HG02623 (cell line): ENCODE measurements around the gene MRPL36.

Source experiments
- ATAC-seq: cut with Tn5 transposase; IDR thresholded peaks from one replicate; pipeline ENCODE4 v1.9.1; 2021; ENCODE audit warnings: moderate library complexity; ENCODE audit not compliant: unreplicated experiment

Gene MRPL36

DNA sequence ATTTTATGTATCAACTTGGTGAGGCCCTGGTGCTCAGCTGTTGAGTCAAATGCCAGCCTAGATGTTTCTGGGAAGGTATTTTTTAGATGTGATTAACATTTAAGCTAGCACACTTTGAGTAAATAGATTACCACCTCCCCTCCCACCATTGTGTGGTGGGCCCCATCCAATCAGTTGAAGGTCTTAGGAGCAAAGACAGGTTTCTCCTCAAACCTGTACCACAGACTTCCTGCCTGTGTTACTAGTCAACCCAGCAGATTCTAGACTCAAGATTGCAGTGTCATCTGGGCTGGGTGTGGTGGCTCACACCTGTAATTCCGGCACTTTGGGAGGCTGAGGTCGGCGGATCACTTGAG, 33.8 kb downstream of the MRPL36 start:
- no peak for ATAC-seq

DNA sequence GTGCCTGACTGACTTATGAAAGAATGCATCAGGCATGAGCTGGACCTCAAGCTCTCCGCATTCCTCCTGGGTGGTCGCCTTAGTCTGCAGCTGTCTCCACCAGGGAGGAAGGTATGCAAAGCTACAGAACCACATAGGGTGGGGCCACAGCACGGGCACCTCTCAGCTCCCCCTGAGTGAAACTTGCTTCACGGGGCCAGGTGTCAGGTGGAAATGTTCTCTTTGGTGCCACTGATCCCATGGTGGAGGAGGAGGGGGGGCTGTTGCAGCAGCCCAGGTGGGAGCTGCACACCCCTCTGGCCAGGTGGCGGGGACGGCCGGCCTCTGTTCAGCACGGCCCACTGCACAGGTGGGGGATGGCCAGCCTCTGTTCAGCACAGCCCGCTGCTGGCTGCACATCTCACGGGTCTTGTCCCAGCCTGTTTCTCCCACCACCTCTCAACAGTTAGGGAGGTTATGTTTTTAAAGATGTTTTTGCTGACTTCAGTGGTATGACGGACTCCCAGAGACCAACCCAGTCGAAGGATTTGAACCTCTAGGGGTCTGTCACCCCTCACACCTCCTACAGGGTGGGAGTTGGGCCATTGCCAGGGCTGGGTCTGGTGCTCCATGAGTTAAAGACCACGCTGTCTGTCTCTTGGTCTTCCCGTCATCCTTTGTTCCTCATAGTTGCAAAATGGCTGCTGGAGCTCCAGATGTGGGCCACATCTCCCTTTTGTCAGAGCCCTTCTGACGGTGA, 34.3 kb downstream of the MRPL36 start:
- peak; percentile 83 for ATAC-seq

DNA sequence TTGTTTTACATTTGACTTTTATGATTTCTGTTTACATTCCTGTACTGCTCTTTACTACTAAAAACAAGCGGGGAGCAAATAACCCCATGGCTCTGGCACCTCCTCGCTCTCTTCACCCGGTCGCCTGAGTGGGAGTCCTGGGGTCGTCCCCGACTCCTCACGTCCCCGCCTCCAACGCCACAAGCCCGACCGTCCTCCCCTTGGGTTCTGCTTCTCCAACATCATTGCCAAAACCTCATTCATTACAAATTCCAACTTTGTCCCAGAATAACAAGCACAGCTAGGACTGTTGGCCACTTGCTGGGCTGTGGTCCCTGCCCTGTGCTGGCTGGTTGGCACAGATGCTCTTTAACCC, 35.1 kb downstream of the MRPL36 start:
- no peak for ATAC-seq

DNA sequence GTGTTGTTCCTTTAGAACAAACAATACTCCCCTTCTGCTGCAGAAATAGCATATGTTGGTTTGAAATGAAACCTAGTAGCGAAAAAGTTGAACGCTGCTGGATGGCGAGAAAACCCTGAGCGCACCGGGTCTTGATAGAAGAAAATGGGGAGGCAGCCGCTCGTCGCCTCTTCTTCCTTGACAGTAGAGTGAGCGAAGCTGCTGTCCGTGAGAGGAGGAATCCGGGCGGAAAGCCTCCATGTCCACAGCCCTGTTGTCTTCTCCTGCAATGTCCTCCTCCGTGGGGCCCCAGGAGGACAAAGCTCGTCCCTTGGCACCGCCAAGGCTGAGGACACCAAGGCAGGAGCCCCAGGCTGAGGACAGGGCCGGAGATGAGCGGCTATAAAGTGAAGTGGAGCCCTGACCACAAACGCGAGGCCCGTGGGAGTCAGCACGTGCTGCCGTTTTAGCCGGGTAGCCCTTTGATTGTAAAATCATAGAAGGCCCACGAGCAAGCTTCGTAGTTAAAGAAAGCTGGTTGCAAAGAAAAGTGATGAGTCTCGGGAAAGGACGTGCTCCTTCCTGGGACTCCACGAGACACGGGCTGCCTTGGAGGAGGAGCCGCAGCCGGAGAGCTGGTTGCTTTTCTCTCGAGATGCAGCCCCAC, 35.6 kb downstream of the MRPL36 start:
- ATAC-seq: no peak

DNA sequence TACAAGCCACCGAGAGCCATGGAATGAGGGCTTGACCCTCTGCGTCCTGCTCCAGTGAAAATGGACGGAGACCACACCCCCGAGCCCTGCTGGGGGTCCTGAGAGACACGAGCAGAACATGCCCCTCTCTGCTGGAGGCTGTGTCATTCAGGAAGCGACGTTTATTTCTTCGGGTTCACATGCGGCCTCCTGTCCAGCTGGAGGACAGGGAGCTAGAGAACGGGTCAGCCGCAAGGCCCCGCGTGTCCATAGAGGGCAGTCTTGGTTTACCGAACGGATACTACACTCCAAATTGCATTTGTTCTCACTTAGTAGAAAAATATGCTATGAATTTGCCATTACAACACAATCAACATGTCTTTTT, 36.1 kb downstream of the MRPL36 start:
- no peak for ATAC-seq

- ATAC-seq: no peak
Measured at GRCh38 chr5:1762883-1763547, 36.6 kb downstream of the MRPL36 start.

DNA sequence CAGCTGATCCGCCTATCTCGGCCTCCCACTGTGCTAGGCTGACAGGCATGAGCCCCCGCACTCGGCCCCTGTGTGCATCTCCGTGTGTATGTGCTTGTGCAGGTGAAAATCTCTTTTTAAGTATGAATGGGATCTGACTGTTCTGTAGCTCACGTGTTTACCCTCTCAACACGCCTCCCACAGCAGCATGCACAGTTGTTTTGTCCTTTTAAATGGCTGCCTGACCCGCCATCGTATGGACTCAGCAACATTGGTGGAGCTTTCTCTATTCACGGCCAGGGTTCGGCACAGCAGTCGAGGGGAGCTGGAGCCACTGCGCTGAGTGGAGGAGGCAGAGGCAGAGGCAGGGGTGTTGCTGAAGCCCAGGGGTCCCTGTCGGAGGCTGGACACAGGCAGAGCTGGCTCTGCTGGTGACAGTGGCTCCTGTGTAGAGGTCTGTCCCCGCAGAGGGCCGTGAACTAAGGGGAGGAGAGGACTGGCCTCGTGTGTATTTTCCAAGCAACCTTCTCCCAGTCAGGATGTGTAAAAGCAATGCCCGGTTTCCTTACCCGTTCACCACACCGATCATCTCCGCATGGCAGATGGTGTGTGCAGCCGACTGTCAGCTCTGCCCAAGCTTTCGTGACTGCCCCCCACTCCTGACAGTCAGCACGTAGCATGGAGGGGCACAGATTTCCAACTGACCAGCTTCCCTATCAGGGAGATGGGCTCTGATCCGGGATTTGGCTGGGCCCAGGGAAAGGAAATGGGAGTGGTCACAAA, 37.3 kb downstream of the MRPL36 start:
- ATAC-seq: no peak

DNA sequence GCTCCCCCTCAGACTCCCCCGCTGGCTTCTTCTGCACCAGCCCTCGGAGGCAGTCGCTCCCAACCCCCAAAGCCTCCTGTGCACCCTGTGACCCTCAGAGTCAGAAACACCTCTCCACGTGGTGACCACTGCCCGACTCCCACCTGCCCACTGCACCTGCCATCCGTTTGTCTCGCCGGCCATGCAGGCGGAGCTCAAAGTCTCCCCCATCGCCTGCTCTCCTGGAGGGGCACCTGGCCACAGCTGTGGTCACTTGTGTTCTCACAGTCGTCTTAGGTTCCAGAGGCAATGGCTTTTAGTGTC, 38.2 kb downstream of the MRPL36 start:
- ATAC-seq: no peak

DNA sequence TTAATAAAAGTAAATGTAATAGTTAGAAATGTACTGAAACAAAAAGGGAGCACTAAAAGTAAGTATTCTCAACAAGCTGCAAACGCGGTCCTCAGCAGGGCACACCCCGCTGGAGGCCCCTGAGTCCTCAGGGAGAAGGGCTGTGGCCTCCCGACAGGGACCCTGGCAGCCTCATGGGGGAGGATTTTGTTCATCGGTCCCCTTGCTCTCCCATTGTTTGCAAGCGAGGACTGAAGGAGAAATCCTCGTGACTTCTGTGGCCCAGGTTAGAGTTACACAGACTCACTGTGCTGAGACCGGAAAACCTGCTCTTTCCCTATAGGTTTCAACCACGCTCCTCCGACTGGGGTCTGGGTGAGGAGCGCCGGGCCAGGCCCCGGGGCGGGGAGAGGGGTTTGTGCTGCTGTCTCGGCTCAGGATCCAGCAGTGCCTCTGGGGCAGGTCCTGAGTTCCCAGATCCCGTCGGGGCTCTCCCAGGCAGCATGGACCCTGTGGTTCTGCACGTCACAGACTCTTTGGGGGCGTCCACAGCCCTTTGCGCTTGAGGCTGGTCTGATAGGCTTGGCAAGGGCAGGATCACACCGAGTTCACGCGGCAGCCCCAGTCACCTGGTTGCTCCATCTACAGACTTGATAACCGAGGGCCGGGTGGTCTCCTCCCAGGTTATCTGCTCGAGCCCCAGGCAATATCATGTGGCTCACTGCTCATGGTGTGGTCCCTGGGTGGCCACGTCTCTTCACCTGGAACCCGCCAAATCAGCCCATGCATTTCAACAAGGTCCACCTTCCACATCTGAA, 38.8 kb downstream of the MRPL36 start:
- ATAC-seq: no peak

DNA sequence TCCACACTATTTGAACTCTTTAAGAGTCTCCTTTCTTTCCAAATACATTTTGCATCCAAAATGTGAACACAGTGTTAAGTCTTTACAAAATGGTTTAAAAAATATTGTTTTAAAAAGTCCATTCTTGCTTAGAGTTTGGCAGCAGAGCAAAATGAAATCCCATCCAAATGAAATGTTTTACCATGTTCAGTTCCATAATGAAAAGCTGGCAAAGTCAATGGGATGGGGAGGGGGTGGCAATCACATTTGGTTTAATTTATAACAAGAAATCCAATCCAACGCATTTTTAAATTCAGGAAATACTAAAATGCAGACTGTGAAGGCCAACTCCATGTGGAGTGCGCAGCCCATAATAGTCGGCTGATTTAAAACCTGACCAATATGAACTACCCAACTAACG, 39.4 kb downstream of the MRPL36 start:
- ATAC-seq: no peak

DNA sequence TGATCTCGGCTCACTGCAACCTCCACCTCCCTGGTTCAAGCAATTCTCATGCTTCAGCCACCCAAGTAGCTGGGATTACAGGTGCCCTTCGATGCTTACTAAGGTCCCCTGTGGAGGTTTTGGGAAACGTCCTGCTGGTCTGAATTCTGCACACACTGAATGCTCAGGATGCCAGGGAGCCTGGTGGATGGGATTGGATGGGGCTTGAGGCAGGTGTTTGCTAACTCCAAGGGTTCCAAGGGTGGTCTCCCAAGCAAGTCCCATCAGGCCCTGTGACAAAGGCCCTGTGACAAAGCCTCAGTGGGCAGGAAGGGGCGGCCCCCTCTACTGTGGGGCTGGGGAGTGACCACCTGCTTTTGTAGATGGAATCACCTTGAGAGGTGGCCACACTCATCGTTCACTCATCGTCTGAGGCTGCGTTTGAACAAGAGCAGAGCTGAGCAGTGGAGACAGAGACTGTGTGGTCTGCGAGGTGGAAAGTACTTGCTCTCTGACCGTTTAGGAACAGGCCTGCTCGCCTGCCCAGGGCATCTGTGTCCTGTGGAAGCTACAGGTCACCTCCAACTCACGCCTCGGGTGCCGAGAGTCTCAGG, 40.2 kb downstream of the MRPL36 start:
- no peak for ATAC-seq

GRCh38 chr5:1758574-1758973, 41.1 kb downstream of the MRPL36 start:
- no peak for ATAC-seq

- no peak for ATAC-seq
Measured at GRCh38 chr5:1757511-1757910, 42.1 kb downstream of the MRPL36 start.

DNA sequence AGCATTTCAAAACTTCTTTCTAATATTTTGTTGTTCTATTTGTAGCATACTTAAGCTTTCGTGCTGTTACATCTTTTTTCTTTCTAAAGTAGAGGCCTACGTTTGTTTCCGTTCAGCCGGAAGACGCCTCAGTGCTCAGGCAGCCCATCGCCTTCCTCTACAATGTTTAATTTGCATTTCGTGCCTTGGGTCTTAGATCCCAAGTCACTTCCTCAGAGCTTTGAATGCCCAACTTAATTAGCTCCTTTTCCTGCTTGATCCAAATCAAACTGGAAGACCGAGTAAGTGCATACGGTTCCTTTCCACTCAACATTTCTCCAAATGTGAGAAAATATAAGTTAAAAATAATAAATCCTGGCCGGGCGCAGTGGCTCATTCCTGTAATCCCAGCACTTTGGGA, 43.2 kb downstream of the MRPL36 start:
- ATAC-seq: no peak

- ATAC-seq: no peak
Measured at GRCh38 chr5:1755321-1755949, 44.2 kb downstream of the MRPL36 start.

- ATAC-seq: no peak
Measured at GRCh38 chr5:1754531-1755220, 45.0 kb downstream of the MRPL36 start.

- ATAC-seq: no peak
Measured at GRCh38 chr5:1753490-1753889, 46.1 kb downstream of the MRPL36 start.

DNA sequence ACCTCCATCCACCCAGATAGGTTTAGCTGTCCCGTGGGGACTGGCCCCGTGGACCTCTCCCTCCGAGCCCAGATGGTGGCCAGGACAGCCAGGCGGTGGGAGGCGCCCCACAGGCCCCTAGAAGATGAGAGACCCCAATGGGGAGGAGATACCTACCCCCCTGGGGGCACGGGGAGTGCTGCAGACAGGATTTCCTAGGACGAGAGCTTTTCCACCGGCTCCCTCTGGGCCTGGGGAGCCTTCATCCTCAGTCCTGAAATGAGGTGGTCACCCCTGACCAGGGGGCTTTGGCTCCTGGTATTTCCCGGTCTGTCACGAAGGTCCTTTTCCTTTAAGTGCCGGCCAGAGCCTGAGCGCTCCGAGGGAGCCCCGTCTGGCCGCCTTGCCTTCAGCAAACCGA, 46.8 kb downstream of the MRPL36 start:
- no peak for ATAC-seq

DNA sequence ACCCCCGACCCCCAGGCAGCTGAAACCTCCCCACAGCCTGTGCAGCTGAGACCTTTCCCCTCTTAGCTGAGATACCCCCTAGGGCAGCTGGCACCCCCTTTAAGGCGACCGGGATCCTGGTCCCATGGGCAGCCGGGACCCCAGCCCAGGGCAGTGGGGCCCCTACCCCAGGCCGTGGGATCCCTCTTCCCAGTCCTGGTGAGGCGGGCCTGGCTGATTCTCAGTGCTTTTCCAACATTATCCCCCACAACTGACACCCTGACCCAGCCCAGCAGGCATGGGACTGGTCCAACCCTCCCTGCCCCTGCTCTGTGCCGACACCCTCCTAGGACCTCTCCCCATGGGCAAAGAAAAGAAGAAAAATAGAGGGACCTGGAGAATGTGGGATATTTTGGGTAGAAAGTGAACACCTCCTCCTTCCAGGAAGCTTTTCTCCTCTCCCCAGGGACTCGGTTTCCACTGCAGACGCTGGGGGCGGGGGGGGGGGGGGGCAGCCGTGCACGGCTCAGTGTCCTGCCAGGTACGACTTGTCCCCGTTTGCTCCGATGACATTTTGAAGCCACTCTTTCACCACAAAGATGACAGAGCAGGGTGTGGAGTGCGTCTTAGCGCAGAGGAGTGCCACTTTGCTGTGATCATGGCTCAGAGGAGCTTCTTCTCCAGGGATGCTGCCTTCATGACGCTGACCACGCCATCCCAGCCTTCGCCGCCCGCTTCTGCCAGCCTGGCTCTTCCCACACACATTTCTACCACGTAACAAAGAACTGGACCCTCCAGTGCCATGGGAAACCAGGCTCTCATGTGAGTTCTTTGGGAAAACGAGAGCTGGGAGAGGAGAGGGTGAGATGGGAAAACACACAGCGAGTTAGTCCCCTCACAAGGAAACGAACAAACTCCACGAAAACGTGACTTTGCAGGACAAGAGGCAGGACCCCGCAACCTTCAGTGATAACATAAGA, 47.5 kb downstream of the MRPL36 start:
- no peak for ATAC-seq
